HG02938 (cell line): ENCODE results near the gene KATNBL1.

Experiments
- ATAC-seq: cut with Tn5 transposase; IDR thresholded peaks from one replicate; pipeline ENCODE4 v1.9.1; 2021; ENCODE audit warnings: mild to moderate bottlenecking, moderate library complexity; ENCODE audit not compliant: unreplicated experiment

KATNBL1 gene, protein sequence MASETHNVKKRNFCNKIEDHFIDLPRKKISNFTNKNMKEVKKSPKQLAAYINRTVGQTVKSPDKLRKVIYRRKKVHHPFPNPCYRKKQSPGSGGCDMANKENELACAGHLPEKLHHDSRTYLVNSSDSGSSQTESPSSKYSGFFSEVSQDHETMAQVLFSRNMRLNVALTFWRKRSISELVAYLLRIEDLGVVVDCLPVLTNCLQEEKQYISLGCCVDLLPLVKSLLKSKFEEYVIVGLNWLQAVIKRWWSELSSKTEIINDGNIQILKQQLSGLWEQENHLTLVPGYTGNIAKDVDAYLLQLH

DNA sequence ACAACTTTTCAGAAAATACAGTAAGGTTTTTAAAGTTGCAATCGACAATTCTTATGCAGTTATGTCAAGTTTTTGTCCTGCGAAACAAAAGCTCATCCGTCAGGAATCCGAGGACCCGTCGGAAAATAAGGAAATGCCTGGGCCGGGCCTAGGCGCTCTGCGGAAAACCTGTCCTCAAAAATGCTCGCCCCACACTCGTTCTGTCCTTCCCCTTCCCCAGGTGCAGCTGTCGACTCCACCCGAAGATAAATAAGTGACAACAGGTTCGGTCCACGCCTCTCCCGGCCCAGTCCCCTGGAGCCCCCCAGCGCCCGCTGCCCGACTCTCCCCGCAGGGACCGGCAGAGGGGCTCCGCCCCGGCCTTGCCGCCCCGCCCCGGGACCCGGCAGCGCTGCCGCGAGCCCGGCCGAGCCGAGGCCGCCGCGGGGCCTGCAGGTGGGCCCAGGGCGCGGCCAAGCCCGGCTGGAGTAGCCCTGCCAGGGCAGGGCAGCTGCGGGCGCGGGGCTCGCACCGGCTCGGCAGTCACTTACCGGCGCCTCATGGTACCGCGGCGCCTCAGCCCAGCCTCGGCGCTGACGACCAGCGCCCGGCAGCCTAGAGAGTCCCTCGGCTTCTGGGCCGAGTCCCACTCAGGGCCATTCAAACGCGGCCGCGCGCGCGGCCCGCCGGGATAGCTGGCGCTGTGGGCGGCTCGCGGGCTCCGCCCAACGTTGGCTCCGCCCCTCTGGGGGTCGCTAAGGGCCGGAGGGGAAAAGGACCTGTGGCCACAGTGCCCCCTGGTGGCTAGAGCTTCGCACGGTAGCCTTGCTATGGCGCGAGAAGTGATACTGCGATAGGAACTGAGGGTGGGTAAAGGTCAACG is at the start of gene KATNBL1:
Gene KATNBL1 (minus strand): TSS at position 676 of the 862 bp plus-strand sequence. CDS start 46,420 bp downstream, outside the sequence.
- peak; percentile 94 for ATAC-seq

DNA sequence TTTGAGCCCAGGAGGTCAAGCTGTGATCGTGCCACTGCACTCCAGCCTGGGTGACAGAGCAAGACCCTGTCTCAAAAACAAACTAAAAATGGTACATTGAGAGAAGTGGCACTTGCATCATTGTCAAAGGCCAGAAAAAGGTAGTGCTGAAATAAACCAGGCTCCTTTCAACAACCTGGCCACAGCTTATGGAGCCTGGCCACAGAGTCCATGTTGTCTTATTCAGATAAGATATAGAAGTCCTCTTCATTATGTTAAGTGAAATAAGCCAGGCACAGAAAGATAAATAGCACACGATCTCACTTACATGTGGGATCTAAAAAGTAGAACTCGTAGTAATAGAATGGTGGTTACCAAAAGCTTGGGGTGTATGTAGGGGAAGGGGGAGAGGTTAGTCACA is 49.7 kb upstream of the KATNBL1 start:
- ATAC-seq = no peak

DNA sequence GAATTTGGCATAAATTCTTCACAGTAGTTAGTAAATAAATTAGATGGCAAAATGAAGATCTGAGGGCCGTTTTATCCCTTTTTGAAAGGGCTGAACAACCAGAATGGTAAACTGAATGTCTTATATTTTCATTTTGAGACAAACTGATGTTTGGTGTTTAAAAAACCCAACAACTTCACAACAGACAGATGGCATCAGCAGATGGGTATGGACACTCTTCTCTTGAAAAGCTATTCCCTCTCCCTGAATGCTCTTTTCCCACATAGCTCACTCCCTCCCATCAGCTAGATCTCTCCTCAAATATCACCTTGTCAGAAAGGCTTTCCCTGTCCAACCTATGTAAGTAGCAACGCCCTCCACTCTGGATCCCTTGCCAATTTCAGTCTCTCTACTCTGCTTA is 48.3 kb upstream of the KATNBL1 start:
- ATAC-seq = no peak

DNA sequence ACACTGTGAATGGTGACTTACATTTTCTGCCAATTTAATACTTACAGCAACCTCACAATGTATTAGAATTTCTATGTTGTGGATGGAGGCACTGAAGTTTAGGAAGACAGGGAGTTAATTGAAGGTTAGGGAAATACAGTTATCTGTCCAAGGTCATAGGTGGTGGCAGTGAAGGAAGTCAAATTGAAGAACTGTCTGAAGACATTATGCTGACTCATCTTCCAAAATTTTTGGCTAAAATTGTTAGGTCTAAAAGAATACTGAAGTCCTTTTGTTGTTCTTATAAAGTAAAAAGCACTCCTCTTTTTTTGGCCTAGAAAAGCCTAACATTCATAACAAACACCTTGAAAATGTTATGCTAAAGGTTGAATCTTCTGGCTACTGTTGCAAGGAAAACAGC is 42.6 kb upstream of the KATNBL1 start:
- ATAC-seq = no peak

DNA sequence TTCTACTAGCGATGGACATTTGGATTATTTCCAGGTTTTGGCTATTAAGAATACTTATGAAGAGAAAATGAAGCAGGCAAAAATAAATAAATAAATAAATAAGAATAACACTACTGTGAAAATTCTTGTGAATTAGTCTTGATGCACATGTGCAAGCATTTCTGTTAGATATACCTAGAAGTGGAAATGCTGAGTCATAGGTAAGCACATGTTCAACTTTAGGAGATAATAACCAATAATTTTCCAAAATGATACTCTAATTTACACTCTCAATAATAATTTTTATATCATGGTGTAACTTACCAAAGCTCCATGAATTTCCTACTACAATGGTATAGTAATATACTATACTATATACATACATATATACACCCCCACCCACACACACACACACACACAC is 38.3 kb upstream of the KATNBL1 start:
- ATAC-seq = no peak

DNA sequence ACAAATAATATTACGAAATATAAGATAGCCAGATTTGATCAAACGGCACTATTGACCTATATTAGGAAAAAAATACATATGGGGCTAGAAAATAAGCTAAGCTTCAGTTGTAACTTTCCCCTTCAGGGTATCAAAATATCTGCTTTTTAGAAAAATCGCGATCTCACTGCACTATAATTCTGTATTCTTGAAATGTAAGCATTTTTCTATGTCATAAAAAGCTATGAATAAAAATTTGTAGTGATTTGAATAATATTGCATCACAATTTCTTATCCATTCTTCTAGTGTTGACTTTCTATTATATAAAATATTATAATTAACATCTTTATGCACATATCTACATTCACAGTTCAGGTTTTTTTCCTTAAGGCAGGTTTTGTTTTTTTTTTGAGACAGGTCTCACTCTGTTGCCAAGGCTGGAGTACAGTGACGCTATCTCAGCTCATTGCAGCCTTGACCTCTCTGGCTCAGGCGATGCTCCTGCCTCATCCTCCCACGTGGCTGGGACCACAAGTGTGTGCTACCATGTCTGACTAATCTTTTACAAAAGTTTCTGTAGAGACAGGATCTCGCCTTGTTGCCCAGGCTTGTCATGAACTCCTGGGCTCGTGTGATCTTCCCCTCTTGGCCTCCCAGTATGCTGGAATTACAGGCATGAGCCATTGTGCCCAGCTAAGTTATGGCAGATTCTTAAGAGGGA is 36.5 kb upstream of the KATNBL1 start:
- ATAC-seq = no peak

DNA sequence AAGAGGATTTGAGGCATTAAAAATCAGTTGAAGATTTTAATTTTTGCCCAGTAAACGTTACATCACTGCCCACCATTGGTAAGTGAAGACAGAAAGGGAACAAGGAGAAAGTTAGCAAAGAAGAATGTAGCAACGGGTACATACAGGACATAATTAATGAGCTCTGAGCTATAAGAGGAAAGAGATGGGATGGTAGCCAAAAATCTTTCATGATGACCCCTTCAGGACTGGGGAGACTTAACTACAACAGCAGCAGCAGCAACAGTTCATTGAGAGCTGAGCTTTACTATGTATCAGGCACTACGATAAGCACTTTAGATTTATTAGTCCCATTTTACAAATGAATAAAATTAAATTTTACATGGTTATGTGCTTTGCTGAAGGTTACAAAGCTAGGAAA is 33.3 kb upstream of the KATNBL1 start:
- ATAC-seq = no peak

DNA sequence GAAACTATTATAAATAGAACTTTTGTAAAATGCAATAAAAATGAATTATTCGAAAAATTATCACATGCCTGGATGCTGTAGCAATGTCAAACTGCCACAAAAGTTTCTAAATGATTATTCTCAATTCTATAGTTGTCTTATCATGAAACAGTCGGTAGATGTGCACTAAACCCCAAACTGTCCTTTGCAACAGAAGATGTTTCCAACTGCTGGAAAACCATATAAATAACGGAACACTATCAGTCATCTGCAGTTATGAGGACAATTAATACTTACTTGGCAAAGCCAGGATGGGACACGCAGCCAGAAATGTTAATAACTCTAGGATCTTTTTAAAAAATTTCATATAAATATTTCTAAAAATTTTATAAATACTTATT is 32.4 kb upstream of the KATNBL1 start:
- ATAC-seq = no peak

DNA sequence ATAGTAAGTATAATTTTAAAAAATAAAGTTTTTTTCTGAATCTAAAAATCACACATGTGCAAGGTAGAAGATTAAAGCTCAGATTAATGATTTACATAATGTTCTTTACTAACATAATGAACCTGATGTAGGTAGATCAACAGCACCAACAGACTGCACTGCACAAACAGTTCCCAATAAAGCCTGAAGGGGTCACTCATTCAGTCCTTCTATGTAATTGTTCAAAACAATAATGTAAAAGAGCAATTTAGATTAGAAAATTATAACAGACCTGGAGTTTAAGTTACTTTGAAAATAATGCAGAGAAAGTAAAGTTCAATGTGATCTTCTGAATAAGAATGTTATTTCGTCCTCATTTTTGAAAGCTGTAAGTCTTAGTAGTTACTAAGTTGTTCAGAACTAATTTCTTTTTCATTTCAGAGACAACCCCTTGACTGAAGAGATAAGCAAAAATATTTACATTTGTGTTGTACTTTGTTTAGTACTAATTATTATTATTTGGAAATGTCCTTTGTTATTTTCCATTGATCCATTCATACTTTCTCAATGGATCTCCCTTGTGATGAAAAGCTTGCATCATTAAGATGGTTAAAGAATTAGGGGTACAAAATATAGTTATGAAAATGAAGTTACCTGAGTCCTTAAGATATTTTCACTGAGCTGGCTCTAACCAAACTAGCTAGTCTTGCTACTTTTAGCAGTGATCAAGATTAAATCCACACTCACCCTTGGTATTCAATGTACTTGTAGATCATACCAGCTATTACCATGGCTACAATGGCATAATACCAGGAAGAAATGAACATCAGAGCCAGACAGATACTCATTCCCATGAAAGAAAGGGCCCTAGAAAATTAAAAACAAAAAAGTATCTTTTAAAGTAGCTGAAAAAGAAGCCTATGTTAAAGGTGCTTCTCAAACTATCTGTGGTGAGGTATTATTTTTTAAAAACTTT is 31.8 kb upstream of the KATNBL1 start:
- ATAC-seq = no peak

DNA sequence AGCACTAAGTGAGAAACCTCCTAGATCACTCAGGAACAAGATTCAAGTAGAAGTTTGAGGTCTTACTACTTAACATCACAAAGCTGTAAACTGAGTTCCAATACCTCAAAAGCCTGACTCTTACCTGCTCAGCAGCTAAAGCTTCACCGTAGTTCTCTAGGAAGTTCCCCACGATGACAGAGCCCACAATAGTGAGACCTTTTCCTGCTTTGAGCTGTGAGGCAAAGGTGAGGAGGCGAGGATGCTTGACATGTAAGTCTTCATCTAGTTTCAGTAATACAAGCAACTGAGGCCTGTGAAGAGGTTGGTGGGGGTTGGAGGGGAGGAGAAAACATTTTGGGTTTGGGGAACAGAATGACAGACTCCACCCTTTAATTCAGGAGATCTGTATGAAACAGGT is 30.6 kb upstream of the KATNBL1 start:
- no peak for ATAC-seq

DNA sequence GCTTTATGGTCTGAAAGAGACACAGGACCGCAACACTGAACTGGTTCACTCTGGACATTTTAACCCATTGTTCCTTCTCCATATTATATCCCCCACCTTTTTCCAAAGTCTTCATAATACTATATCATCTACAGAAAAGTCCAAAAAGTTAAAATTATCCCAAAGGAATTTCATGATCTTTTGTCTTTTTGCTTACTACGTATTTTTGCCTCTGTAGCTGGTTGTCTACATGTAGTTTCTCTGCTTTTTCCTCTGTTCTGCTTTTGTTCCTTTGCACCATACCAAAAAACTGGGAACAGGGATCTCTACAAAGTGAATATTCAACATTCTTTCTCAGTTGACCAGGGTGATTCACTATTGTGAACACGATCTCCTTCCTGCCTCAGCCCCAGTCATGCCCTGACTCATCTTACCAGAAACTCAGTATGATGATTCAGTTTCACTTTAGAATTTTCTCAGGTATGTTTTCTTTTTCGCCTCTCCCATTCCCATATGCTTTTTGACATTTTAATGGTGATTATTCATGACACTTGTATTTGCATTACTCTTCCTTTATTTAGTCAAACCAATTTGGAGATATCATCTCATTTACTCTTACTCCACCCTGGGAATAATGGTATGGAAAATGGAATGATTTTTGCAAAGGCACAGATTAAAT is 29.4 kb upstream of the KATNBL1 start:
- ATAC-seq = no peak

DNA sequence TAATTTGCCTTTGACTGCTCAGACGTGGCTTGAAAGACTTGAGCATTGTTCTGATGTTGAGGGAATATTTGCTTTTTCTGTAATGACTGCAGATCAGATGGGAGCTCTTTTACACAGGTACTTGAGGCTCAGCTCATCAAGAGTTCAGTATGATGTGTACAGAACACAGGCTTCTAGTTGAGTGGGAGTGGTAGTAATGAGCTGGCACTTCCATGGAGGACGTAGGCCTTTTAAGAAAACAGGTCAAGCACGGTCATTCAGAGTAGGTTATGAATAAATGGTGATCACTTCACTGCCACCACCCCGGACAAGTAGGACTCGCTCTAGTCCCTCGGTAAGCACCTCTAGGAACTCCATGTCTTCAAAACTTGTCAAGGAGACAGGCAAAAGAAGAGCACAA is 23.7 kb upstream of the KATNBL1 start:
- ATAC-seq = no peak

DNA sequence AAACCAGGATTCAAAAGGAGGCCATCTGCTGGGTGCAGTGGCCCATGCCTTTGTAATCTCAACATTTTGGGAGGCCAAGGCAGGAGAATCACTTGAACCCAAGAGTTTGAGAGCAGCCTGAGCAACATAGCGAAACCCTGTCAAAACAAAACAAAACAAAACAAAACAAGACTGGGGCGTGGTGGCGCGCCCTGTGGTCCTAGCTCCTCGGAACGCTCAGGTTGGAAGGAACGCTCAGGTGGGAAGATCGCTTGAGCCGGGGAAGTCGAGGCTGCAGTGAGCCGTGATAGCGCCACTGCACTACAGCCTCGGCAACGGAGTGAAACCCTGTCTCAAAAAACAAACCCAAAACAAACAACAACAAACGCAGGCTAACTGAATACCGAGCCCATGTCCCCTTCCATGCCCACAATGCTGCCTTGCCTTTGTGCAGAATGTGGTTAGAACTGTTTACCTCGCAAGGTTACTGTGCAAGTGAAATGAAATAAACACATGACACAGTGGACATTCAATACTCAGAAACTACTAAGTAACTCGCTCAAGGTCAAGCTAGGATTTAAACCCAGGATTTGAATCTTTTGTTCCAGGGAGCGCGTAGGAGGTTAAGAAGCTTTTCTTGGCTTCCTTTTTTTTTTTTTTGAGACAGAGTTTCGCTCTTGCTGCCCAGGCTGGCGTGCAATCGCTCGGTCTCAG is 14.2 kb upstream of the KATNBL1 start:
- no peak for ATAC-seq

DNA sequence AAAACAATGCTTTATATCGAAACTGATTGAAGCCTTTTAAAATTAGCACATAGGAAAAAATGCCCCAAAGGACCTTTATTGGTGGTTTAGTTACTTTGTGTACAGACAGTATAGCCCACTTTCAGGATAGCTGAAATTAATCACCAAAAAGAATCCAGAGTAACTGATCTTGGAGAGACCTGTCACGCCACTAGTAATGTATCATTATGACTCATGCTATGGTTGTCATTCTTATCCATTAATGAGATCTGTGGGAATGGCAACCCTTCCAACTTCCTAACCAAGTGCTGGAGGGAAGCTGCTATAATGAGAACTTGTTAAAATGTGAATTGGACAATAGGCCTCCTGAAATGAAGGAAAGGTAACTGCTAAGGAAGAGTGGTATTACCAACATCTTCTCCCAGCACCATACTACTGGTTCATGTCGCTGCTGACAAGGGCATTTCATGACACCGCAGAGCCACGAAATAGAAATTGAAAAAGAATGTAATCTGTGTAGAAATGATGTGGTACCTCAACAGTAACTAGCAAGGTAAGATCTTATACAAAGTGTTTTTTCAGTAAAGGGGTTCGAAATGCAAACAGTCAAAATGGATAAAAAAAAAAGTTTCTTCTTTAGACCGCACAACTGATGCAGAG is 7.8 kb upstream of the KATNBL1 start:
- no peak for ATAC-seq

DNA sequence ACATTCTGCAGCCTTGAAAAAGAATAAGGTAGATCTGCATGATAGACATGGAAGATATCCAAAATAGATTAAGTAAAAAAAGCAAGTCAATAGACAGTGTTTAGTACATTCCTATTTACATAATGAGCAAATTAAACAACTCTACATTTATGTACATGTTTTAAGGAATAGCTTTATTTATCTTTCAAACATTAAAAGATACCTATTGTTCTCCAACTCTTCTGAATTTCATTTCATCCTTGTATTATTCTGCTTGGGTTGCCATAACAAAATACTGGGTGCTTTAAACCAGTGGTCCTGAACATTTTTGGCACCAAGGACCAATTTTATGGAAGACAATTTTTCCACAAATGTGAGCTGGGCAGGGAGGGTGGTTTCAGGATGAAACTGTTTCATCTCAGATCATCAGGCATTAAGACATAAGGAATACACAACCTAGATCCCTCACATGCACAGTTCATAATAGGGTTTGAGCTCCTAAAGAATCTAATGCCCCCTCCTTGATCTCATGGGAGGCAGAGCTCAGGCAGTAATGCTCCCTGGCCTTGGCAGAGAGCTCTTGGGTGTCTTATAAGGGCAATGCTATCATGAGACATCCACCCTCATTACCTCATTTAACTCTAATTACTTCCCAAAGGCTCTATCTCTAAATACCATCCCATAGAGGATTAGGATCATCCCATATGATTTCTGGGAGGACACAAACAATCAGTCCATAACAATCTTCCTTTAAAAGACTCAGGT is 6.8 kb upstream of the KATNBL1 start:
- ATAC-seq = no peak

DNA sequence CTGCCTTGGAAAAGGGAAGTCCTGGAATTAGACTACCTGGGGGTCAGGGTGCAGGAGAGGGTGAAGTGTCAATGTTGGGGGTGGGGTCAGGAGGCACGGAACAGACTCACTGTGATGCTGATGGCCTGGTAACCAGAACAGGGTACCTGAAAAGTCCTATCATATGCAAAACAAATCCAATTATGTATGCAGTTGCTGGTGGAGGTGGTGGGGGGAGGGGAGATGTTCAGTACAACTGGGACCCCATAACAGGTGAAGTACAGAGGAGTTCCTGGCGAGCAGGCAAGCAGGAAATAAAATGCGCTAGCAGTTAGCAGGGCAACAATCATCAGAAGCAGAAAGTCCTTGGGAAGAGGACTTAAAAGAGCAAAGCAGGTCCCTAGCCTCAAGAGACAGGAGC is 4.2 kb upstream of the KATNBL1 start:
- ATAC-seq = no peak

DNA sequence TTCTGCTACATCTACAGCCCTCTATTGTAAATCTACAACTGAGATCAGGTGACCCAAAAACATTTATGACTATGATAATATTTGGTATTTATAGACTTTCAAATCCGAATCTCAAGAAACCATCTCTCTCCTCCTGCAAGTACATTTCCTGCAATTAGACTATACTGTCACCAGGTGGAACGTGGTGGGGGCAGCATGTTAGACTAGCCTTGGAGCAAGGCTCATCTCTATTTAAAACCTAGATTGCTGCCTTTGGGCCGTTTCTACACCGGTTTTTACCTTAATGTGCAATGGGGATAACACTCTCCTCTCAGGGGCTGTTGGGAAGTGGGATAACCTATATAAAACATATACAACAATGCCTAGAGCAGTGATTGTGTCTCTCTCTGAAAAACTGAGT is 3.8 kb upstream of the KATNBL1 start:
- no peak for ATAC-seq

DNA sequence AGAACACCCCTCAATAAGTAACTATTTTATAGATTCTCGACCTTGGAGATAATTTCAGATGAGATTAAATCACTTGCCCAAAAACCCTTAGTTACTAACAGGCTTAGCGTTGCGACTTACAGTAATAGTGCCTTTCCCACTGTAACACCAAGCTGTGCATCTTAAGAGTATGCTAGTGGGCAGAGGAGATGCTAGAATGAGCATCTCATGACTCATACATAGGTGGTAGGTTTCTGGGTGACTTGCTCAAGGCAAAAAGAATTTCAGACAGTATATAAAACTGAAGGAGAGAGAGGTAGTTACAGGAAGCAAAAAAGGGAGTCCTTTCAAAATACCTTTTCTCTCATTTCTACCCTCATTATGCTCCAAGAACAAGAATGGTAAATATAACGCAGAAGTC is 3.9 kb downstream of the KATNBL1 start:
- ATAC-seq = no peak
